Activated T-helper 17 cell treated with anti-CD3 and anti-CD28 coated beads, Interleukin-2, amount 50 U/mL, for 72 hours (primary cell): Measurements from ENCODE around the gene REXO1. TPM values are rescaled to one million over a fixed set of nuclear protein-coding genes. Genes with fewer than 3 reads are reported as not detected.
A peak's percentile ranks its signal among the peaks of the same experiment; 100 is the strongest.

Experiments
- ATAC-seq: fragments of 150-1000 bp; cut with Tn5 transposase; replicated peaks from 2 replicates; pipeline ENCODE4 v1.10.0; 2021; ENCODE audit warnings: mild to moderate bottlenecking, moderate library complexity
- H3K27ac Mint-ChIP-seq: one replicate; pipeline ENCODE4 v1.8.0; 2022; ENCODE audit warnings: mixed read lengths
- H3K27me3 Mint-ChIP-seq: one replicate; pipeline ENCODE4 v1.8.0; 2022; ENCODE audit warnings: mixed read lengths
- H3K36me3 Mint-ChIP-seq: one replicate; pipeline ENCODE4 v1.8.0; 2022; ENCODE audit warnings: low read depth, mild to moderate bottlenecking, mixed read lengths
- H3K4me1 Mint-ChIP-seq: one replicate; pipeline ENCODE4 v1.8.0; 2022; ENCODE audit warnings: mixed read lengths
- H3K4me3 Mint-ChIP-seq: one replicate; pipeline ENCODE4 v1.8.0; 2022; ENCODE audit warnings: mild to moderate bottlenecking, mixed read lengths
- H3K9me3 Mint-ChIP-seq: one replicate; pipeline ENCODE4 v1.8.0; 2022; ENCODE audit warnings: mixed read lengths
- total RNA-seq, 2 donors: library from RNA; stranded (reverse); gene quantifications; one replicate each; pipeline ENCODE4 v1.2.3, GENCODE V29; 2022

Gene REXO1
- total RNA-seq, 2 donors from 2014 or later = 39.7 to 50.0 TPM

DNA sequence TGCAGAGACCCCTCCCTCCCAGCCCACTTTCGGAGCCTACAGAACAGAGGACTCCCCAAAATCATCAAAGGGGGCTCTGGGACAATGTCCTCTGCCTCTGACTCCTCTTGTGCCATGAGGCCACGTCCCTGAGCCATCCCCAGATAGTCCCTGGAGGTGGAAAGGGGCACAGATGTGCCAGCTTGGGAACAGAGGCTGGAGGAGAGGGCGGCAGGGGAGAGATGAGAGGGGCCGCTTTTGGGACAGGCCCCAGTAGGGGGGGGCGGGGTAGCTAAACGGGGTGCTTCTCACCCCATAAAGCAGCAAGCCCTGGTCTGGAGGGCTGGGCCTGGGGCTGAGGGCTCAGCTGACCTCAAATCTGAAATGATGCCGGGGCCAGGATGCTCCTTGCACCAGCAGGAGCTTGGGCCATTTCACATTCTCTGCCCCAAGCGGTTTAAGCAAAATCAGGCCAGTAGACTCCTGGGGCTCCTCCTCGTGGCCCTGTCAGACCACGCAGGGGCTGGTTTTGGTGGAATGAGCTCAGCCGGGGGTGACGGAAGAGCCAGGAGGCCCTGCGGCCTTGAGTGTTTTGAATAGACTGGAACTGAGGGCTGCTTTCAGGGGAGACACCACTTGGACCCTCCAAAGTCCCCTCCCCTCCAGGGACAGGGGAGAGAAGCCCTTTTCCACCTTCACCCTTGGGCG is 67.9 kb downstream of the REXO1 start:
- peaks cover 28% of the 10 kb centered on the region for H3K27me3 Mint-ChIP-seq
- H3K4me3 Mint-ChIP-seq = no peak overlapping the region
- no peak overlapping the region for H3K27ac Mint-ChIP-seq
- H3K9me3 Mint-ChIP-seq = no peaks in the 10 kb centered on the region
- H3K36me3 Mint-ChIP-seq = no peaks in the 10 kb centered on the region
- no peaks in the 10 kb centered on the region for H3K4me1 Mint-ChIP-seq
- ATAC-seq = no peak

- Mint-ChIP-seq H3K27me3 (peaks cover 31% of the 10 kb centered on the region), H3K27ac (no peak overlapping the region), H3K36me3 (no peaks in the 10 kb centered on the region), H3K4me3 (no peak overlapping the region), H3K9me3 (no peaks in the 10 kb centered on the region), H3K4me1 (no peaks in the 10 kb centered on the region)
- ATAC-seq = no peak
Observed at GRCh38 chr19:1779574-1779973, 68.7 kb downstream of the REXO1 start.

DNA sequence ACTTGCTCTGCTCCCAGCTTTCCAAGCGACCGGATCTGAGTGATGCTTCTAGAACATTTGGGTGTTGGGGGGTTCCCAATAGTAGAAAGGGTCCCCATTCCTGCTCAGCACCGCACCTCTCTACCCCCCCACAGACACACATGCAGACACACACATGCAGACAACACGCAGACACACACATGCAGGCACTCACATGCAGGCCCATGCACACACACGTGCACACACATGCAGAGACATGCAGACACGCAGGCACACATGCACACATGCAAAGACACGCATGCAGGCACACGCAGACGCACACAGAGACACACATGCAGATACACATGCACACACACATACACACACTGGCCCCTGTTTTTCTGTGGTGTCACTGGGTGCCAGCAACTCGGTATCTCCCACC is 71.1 kb downstream of the REXO1 start:
- no peaks in the 10 kb centered on the region for H3K36me3 Mint-ChIP-seq
- peaks cover 42% of the 10 kb centered on the region for H3K27me3 Mint-ChIP-seq
- no peaks in the 10 kb centered on the region for H3K4me1 Mint-ChIP-seq
- H3K9me3 Mint-ChIP-seq = no peaks in the 10 kb centered on the region
- H3K27ac Mint-ChIP-seq = no peak overlapping the region
- H3K4me3 Mint-ChIP-seq = no peak overlapping the region
- ATAC-seq = no peak

DNA sequence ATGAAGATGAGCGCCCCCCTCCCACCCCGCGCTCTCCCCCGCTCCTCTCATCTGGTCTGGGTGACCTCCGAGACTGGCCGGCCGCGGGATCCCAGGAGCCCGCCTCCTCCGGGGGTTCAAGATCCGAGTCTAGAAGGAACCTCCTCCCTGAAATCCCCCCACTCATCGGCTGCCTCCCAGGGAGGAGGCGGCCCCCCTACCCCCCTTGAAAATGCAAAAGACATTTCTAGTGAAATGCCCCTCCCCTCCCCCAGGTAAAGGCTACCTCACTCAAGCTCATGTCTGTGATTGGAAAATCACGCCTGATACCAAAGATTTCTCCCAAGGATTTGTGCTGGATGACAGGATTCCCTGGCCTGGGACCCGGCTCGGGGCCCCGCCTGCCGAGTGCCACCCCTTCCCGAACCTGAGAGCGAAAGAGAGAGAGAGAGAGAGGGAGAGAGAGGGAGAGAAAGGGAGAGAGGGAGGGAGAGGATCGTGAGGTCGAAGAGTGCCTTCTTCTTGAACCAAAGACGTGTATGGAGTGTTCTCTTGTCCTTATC is 71.6 kb downstream of the REXO1 start:
- Mint-ChIP-seq H3K9me3 (no peaks in the 10 kb centered on the region), H3K36me3 (no peaks in the 10 kb centered on the region), H3K4me3 (no peak overlapping the region), H3K27ac (no peak overlapping the region), H3K4me1 (no peaks in the 10 kb centered on the region), H3K27me3 (peaks cover 42% of the 10 kb centered on the region)
- ATAC-seq = no peak

- Mint-ChIP-seq H3K27ac (no peak overlapping the region), H3K36me3 (peaks cover 2% of the 10 kb centered on the region), H3K4me3 (no peak overlapping the region), H3K9me3 (peaks cover 2% of the 10 kb centered on the region), H3K27me3 (peaks cover 42% of the 10 kb centered on the region), H3K4me1 (no peaks in the 10 kb centered on the region)
- no peak for ATAC-seq
Observed at GRCh38 chr19:1775951-1776605, 72.2 kb downstream of the REXO1 start.

DNA sequence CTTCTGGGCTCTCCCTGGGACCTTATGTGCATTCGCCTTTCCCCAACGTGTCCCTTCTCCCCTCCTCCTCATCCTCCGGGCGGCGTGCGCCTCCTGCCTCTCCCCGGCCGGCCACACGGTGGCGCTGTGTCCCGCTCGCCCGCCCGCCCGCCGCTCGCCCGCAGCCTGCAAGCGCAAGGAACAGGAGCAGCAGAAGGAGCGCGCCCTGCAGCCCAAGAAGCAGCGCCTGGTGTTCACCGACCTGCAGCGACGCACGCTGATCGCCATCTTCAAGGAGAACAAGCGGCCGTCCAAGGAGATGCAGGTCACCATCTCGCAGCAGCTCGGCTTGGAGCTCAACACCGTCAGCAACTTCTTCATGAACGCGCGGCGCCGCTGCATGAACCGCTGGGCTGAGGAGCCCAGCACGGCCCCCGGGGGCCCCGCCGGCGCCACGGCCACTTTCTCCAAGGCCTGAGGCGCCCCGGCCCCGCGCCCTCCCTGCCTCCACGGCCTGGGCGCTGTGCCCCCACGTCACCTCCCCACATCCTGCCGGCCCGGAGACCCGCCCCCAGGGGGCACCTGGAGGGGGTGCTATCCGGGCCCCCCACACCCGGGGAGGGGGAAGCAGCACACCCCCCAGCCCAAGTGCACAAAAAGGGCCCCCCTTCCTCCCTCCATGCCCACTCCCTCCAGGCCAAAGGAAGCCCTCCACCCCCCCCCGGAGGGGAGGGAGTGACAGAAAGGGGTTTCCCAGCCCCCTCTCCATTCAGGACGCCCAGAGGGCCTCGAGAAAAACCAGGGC is 73.1 kb downstream of the REXO1 start:
- Mint-ChIP-seq H3K4me3 (no peak overlapping the region), H3K36me3 (peaks cover 6% of the 10 kb centered on the region), H3K9me3 (peaks cover 6% of the 10 kb centered on the region)

DNA sequence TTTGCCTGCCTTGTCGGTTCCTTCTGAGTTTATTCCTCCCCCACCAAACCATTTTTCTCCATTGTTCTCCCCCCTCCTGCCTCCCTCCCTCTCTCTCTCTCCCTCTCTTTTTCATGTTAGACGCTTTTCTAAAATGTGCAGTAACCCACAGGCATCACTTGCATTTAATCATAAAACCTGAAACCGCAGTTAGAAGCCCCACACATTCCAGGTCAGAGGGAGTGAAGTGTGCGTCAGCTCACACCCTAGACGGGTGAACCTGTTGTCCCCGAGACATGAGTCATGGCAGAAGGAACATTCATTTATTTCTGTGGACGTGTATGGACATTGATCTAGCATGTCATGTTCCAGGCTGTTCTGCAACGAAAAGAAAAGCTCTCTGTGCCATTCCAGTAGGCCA is 75.1 kb downstream of the REXO1 start:
- peaks cover 6% of the 10 kb centered on the region for H3K9me3 Mint-ChIP-seq
- no peaks in the 10 kb centered on the region for H3K4me1 Mint-ChIP-seq
- no peak overlapping the region for H3K27ac Mint-ChIP-seq
- H3K4me3 Mint-ChIP-seq = no peak overlapping the region
- peaks cover 49% of the 10 kb centered on the region for H3K27me3 Mint-ChIP-seq
- no peak for ATAC-seq
- peaks cover 6% of the 10 kb centered on the region for H3K36me3 Mint-ChIP-seq

More for the DNA sequence above, 73.1 kb downstream of the REXO1 start:
- ATAC-seq = no peak
- H3K27me3 Mint-ChIP-seq = peaks cover 45% of the 10 kb centered on the region
- no peak overlapping the region for H3K27ac Mint-ChIP-seq
- no peaks in the 10 kb centered on the region for H3K4me1 Mint-ChIP-seq

DNA sequence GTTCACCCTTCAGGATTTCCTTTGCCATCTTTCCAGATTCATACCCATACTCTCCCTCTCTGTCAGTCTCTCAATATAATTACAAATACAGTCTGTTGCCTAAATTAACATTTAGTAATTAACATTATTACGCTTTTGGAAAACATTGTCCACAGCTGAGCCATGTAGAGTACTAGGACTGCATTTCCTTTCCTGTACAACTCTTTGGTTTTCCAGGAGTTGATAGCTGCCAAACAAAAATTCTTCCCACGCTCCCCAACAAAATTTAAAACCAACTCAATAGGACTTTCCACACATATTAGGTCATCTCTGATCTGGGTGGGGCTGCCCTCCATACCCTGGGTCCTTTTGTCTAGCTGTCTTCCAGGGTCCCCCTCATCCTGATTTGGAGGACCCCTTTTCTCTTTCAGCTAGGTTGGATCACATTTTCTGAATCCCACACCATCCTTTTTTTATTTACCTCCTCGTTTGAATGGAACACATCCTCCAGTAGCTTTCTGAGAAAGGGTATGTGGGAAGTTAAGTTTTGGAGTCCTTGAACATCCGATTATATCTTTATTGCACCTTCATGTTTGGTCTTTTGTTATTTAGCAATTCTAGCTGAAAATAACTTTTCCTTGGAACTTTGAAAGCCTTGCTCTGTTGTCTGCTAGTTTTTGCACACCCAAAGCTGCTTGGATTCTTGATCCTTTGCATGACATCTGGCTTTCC is 77.3 kb downstream of the REXO1 start:
- H3K9me3 Mint-ChIP-seq = peaks cover 6% of the 10 kb centered on the region
- peaks cover 47% of the 10 kb centered on the region for H3K27me3 Mint-ChIP-seq
- no peak overlapping the region for H3K4me3 Mint-ChIP-seq

DNA sequence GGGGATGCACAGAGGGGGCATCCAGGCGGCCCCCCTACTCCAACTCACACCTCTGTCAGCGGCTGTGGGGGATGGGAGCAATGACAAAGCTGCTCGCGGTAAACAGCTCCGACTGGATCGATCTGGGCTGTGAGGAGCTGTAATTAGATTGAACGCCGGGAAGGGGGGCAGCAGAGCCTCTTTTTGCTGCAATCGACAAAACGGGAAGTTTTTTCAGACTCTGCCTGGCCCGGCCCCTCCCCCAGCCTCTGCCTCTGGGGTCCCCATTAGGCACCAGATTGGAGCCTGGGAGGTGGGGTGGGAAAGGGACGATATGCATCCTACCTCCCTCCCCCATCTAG is 78.7 kb downstream of the REXO1 start:
- peaks cover 50% of the 10 kb centered on the region for H3K27me3 Mint-ChIP-seq
- peaks cover 6% of the 10 kb centered on the region for H3K36me3 Mint-ChIP-seq
- ATAC-seq = no peak
- H3K9me3 Mint-ChIP-seq = peaks cover 6% of the 10 kb centered on the region
- H3K4me1 Mint-ChIP-seq = no peaks in the 10 kb centered on the region
- H3K4me3 Mint-ChIP-seq = no peak overlapping the region
- no peak overlapping the region for H3K27ac Mint-ChIP-seq

More for the DNA sequence above, 77.3 kb downstream of the REXO1 start:
- Mint-ChIP-seq H3K27ac (no peak overlapping the region), H3K4me1 (no peaks in the 10 kb centered on the region), H3K36me3 (peaks cover 6% of the 10 kb centered on the region)
- ATAC-seq = no peak

DNA sequence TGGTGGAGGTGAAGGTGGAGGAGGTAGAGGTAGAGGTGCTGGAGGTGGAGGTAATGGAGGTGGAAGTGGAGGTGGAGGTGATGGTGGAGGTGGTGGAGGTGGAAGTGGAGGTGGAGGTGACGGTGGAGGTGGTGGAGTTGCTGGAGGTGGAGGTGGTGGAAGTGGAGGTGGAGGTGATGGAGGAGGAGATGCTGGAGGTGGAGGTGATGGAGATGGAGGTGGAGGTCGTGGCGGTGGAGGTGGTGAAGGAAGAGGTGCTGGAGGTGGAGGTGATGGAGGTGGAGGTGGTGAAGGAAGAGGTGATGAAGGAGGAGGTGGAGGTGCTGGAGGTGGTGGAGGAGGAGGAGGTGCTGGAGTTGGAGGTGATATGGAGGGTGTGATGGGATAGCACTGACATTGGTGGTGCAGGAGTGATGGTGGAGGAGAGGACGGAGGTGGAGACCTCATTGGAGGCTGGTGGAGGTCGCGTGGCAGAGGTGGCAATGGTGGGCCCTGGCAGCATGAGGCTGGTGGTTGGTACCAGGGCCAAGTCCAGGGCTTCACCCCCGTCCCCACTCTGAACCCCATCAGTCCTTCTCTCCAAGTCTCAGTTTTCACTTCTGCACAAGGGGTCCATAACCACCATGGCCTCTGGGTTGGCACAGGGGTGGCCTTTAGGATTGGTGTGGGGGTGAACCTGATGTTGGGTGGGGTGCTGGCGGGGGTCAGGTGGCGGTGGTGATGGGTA is 79.2 kb downstream of the REXO1 start:
- peaks cover 6% of the 10 kb centered on the region for H3K36me3 Mint-ChIP-seq
- H3K27me3 Mint-ChIP-seq = peaks cover 47% of the 10 kb centered on the region
- H3K4me3 Mint-ChIP-seq = no peak overlapping the region
- H3K27ac Mint-ChIP-seq = no peak overlapping the region
- H3K4me1 Mint-ChIP-seq = no peaks in the 10 kb centered on the region
- ATAC-seq = no peak
- H3K9me3 Mint-ChIP-seq = peaks cover 6% of the 10 kb centered on the region

DNA sequence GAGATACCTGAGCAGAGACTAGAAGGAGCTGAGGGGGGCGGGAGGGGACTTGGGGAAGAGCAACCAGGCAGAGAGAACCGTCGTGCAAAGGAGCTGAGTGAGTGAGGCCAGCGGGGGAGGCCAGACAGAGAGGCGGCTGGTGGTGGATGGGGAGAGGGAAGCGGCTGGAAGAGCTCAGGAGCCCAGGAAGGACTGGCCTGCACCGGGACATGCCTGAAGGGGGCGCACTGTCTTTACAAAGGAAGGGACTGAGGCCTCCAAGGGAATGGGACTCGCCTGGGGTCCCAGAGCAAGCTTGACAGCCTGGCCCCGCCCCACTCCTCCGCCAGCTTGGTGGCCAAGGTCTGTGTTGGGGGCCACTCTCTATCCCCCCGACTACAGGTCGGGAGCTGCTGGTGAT is 80.0 kb downstream of the REXO1 start:
- no peak for ATAC-seq
- Mint-ChIP-seq H3K4me1 (no peaks in the 10 kb centered on the region), H3K4me3 (no peak overlapping the region), H3K27ac (no peak overlapping the region), H3K27me3 (peaks cover 49% of the 10 kb centered on the region), H3K9me3 (peaks cover 6% of the 10 kb centered on the region), H3K36me3 (peaks cover 6% of the 10 kb centered on the region)

DNA sequence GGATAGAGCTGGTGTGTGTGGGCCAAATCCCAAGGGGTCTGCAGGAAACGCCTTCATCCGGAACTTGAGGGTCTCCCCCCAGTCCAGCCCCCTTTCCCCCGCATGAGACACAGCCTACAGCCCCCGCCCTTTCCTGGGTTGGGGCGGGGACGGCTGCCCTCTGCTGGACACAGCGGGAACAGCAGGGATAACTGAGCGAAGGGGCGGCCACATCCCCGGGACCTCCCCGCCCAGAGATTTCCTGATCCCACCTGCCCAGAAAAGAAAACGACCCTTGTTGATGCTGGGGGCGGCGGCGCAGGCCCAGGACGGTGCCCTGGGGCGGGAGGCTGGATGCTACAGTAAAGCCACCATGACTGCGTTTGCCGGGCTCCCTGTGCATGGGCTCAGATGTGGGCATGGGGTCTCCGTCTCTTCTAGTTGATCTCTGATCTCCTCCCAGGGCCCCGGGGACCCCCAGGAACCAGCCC is 80.8 kb downstream of the REXO1 start:
- no peak overlapping the region for H3K4me3 Mint-ChIP-seq
- no peaks in the 10 kb centered on the region for H3K4me1 Mint-ChIP-seq
- peaks cover 47% of the 10 kb centered on the region for H3K27me3 Mint-ChIP-seq
- peak; percentile 53 for ATAC-seq
- no peak overlapping the region for H3K27ac Mint-ChIP-seq
- H3K9me3 Mint-ChIP-seq = peaks cover 6% of the 10 kb centered on the region
- peaks cover 6% of the 10 kb centered on the region for H3K36me3 Mint-ChIP-seq

GRCh38 chr19:1766800-1767352 is 81.4 kb downstream of the REXO1 start:
- ATAC-seq = peak; percentile 49
- H3K4me1 Mint-ChIP-seq = no peaks in the 10 kb centered on the region
- H3K9me3 Mint-ChIP-seq = peaks cover 6% of the 10 kb centered on the region
- peaks cover 6% of the 10 kb centered on the region for H3K36me3 Mint-ChIP-seq
- no peak overlapping the region for H3K4me3 Mint-ChIP-seq
- H3K27ac Mint-ChIP-seq = no peak overlapping the region
- peaks cover 45% of the 10 kb centered on the region for H3K27me3 Mint-ChIP-seq
